Measurements from ENCODE around the gene DERA.

DNA sequence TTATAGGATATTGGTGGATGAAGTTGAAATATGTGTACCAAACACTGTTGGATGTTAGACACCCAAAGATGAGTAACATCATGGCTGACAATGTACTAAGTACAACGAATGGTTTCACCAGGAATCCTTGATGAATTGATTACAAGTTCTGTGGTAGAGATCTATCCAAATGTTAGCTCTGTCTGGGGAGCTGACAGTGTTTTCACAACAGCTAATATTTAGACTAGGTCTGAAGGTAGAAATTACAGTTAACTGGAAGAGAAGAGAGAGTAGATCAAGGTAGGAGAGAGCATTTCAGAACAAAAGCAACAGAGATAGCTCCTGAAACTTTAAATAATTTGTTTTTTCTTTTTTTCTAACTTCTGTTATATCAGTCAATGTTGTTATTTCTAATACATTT is 44.9 kb downstream of the DERA start:
- TF ChIP-seq, protein P1, sequence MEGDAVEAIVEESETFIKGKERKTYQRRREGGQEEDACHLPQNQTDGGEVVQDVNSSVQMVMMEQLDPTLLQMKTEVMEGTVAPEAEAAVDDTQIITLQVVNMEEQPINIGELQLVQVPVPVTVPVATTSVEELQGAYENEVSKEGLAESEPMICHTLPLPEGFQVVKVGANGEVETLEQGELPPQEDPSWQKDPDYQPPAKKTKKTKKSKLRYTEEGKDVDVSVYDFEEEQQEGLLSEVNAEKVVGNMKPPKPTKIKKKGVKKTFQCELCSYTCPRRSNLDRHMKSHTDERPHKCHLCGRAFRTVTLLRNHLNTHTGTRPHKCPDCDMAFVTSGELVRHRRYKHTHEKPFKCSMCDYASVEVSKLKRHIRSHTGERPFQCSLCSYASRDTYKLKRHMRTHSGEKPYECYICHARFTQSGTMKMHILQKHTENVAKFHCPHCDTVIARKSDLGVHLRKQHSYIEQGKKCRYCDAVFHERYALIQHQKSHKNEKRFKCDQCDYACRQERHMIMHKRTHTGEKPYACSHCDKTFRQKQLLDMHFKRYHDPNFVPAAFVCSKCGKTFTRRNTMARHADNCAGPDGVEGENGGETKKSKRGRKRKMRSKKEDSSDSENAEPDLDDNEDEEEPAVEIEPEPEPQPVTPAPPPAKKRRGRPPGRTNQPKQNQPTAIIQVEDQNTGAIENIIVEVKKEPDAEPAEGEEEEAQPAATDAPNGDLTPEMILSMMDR (IDR thresholded peaks at IDR 0.05; ENCODE audit: poor library complexity) = no peak
- TF ChIP-seq EZH2 (IDR thresholded peaks at IDR 0.05; ENCODE audit: borderline replicate concordance) (no peak), EZH2phosphoT487 (IDR thresholded peaks at IDR 0.05; ENCODE audit: low read depth, severe bottlenecking, unreplicated experiment) (no peak)

All from hepatocyte (in vitro differentiated cells).